HL-60 (cell line): ENCODE results near the gene KRTAP6-3.

ENCODE experiments used
- GABPA ChIP-seq: IDR thresholded peaks from 2 replicates; pipeline ENCODE4 v1.6.1; 2012; ENCODE audit warnings: low read depth
- POLR2AphosphoS5 ChIP-seq: IDR thresholded peaks from 2 replicates; pipeline ENCODE4 v1.6.1; 2012; ENCODE audit warnings: low read depth
- SPI1 ChIP-seq: IDR thresholded peaks from 2 replicates; pipeline ENCODE4 v1.6.1; 2012; ENCODE audit warnings: low read depth, mild to moderate bottlenecking, borderline replicate concordance
- TF ChIP-seq, protein P1 (sequence below): IDR thresholded peaks from one replicate; pipeline ENCODE4 v1.5.1; 2011; ENCODE audit warnings: low read length, control low read depth, inconsistent platforms; ENCODE audit not compliant: insufficient read depth

DNA sequence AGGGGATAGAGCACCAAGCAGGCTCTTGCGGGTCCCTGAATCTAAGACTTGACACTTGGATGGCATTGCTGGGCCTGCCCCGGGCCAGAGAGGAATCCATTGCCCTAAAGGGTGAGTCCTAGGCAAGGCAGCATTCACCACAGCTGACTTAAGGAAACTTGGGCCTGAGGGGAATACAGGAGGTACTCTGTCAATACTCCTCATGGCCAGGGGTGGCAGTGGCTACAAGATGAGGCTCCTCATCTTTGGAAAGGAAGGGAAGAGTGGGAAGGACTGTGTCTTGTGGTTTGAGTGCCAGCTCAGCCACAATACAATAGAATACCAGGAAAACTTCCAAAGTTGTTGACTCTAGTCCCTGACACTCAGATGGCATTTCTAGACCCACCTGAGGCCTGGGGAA, 13.7 kb downstream of the KRTAP6-3 start:
- TF ChIP-seq, protein P1, sequence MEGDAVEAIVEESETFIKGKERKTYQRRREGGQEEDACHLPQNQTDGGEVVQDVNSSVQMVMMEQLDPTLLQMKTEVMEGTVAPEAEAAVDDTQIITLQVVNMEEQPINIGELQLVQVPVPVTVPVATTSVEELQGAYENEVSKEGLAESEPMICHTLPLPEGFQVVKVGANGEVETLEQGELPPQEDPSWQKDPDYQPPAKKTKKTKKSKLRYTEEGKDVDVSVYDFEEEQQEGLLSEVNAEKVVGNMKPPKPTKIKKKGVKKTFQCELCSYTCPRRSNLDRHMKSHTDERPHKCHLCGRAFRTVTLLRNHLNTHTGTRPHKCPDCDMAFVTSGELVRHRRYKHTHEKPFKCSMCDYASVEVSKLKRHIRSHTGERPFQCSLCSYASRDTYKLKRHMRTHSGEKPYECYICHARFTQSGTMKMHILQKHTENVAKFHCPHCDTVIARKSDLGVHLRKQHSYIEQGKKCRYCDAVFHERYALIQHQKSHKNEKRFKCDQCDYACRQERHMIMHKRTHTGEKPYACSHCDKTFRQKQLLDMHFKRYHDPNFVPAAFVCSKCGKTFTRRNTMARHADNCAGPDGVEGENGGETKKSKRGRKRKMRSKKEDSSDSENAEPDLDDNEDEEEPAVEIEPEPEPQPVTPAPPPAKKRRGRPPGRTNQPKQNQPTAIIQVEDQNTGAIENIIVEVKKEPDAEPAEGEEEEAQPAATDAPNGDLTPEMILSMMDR = no peak
- TF ChIP-seq GABPA (no peak), SPI1 (no peak), POLR2AphosphoS5 (no peak)
